Measurements from ENCODE around the gene ATOH8.
"Not testable (repeated sequence)": the region's sequence is repeated elsewhere in the genome, so short reads cannot be mapped to it uniquely, and the experiment has no call there.

Gene ATOH8

GRCh38 chr2:85827879-85828569, 74.2 kb downstream of the ATOH8 start:
- DNase-seq (ENCODE audit: low read depth in 2 of 2), result no peak

GRCh38 chr2:85828725-85829124, 74.9 kb downstream of the ATOH8 start:
- no peak for DNase-seq (ENCODE audit: low read depth in 2 of 2)

- DNase-seq (ENCODE audit: low read depth in 2 of 2), result not testable (repeated sequence)
Observed at GRCh38 chr2:85829394-85829793, 75.6 kb downstream of the ATOH8 start.

GRCh38 chr2:85830645-85831044, 76.9 kb downstream of the ATOH8 start:
- DNase-seq (ENCODE audit: low read depth in 2 of 2), result no peak

GRCh38 chr2:85831735-85832134, 77.9 kb downstream of the ATOH8 start:
- DNase-seq (ENCODE audit: low read depth in 2 of 2), result no peak

GRCh38 chr2:85834466-85834865, 80.7 kb downstream of the ATOH8 start:
- DNase-seq (ENCODE audit: low read depth in 2 of 2), result no peak
